IMR-90 (cell line): ENCODE data around the gene POLD4.

Experiments
- CHD1 ChIP-seq: IDR thresholded peaks from 2 replicates; pipeline ENCODE4 v1.6.1; 2012; ENCODE audit warnings: low read depth, low read length, improper control_type of control experiment
- CTCF ChIP-seq: conservative IDR thresholded peaks from 2 replicates; pipeline ENCODE4 v1.5.1; 2012; ENCODE audit warnings: mild to moderate bottlenecking, low read depth, low read length, improper control_type of control experiment
- MAZ ChIP-seq: IDR thresholded peaks from 2 replicates; pipeline ENCODE4 v1.6.1; 2012; ENCODE audit warnings: low read depth, mild to moderate bottlenecking, low read length, improper control_type of control experiment, moderate library complexity, borderline replicate concordance
- POLR2A ChIP-seq: IDR thresholded peaks from 2 replicates; pipeline ENCODE4 v1.6.1; 2012; ENCODE audit warnings: mild to moderate bottlenecking, low read depth, low read length
- RAD21 ChIP-seq: IDR thresholded peaks from 2 replicates; pipeline ENCODE4 v1.6.1; 2012; ENCODE audit warnings: low read length, improper control_type of control experiment
- RCOR1 ChIP-seq: IDR thresholded peaks from 2 replicates; pipeline ENCODE4 v1.6.1; 2012; ENCODE audit warnings: mild to moderate bottlenecking, low read length, improper control_type of control experiment; ENCODE audit not compliant: insufficient replicate concordance
- RFX5 ChIP-seq: IDR thresholded peaks from 2 replicates; pipeline ENCODE4 v1.8.0; 2012; ENCODE audit warnings: low read depth, mild to moderate bottlenecking, low read length, moderate library complexity

- TF ChIP-seq POLR2A (no peak), CTCF (no peak), RFX5 (no peak), CHD1 (no peak), RAD21 (no peak), MAZ (no peak), RCOR1 (no peak)
These were observed 3.1 kb upstream of the POLD4 start for GRCh38 chr11:67356387-67356863.
